OCI-LY1 (cell line): ENCODE results near the gene GTF2A2.

Experiments
- CTCF ChIP-seq: fragments of 200-600 bp; sonication (generic), shearing (Covaris generic); IDR thresholded peaks from 2 replicates; pipeline ENCODE4 v1.5.1; 2017; ENCODE audit warnings: mild to moderate bottlenecking, antibody characterized with exemption, low read length, moderate library complexity, mixed read lengths
- EZH2 ChIP-seq: fragments of 200-600 bp; sonication (generic), shearing (Covaris generic); IDR thresholded peaks from 2 replicates; pipeline ENCODE4 v1.8.0; 2017; ENCODE audit warnings: borderline replicate concordance, mixed run types, mild to moderate bottlenecking, antibody characterized with exemption, low read length, moderate library complexity, mixed read lengths

GRCh38 chr15:59616379-59616778 is 40.9 kb downstream of the GTF2A2 start:
- peak; percentile 25; the same call in 1 of the 2 replicates for TF ChIP-seq CTCF
- TF ChIP-seq EZH2 = no peak
